ENCODE data around the gene SLC16A7. TPM values are rescaled to one million over a fixed set of nuclear protein-coding genes. Genes with fewer than 3 reads are reported as not detected.

SLC16A7 gene
- polyA plus RNA-seq, 4 donors: under 0.01 to 5.4 (median 1.7) TPM

DNA sequence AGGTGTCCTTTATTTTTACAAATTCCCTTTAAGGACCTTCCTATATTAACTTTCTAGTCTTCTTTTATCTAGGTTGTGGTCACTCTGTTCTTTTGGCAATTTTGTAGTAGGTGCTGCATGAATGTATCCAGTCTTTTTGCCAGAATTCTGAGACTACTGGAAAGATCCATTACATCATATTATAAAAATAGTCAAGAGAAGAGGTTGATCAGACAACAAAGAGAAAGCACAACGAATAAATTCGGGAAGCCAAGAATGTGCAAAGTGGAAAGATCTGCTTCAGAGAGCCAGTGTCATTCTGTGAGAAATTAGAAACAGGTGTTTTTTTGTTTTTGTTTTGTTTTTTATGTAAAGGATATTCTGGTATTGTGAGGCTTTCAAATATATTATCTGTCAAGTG lies 15.8 kb upstream of the SLC16A7 start:
- FAIRE-seq: no peak
- Histone ChIP-seq H3K4me1 (ENCODE audit: control insufficient read depth in 3 of 3, insufficient read depth in 2 of 3, low read depth in 1 of 3, low read length in 2 of 3) (peaks cover 0 to 2% (median 0%) of the 10 kb centered on the region in 3 donors), H3K9me3 (ENCODE audit: control insufficient read depth in 2 of 2, insufficient read depth in 1 of 2, low read depth in 1 of 2, low read length in 1 of 2) (no peaks in the 10 kb centered on the region), H3K27ac (ENCODE audit: low read depth in 1 of 3, low read length in 2 of 3) (no peak overlapping the region), H3K36me3 (ENCODE audit: control insufficient read depth in 3 of 3, insufficient read depth in 2 of 3, low read depth in 1 of 3, low read length in 3 of 3) (no peaks in the 10 kb centered on the region), H3K4me3 (ENCODE audit: low read depth in 1 of 3, low read length in 3 of 3) (no peak overlapping the region), H3K27me3 (ENCODE audit: control insufficient read depth in 3 of 3, insufficient read depth in 3 of 3, low read length in 3 of 3) (no peaks in the 10 kb centered on the region)
- no peak for DNase-seq
- 67 to 84% (median 82%) methylated on average over 2 of the region's 2 CpGs for WGBS, 3 donors

DNA sequence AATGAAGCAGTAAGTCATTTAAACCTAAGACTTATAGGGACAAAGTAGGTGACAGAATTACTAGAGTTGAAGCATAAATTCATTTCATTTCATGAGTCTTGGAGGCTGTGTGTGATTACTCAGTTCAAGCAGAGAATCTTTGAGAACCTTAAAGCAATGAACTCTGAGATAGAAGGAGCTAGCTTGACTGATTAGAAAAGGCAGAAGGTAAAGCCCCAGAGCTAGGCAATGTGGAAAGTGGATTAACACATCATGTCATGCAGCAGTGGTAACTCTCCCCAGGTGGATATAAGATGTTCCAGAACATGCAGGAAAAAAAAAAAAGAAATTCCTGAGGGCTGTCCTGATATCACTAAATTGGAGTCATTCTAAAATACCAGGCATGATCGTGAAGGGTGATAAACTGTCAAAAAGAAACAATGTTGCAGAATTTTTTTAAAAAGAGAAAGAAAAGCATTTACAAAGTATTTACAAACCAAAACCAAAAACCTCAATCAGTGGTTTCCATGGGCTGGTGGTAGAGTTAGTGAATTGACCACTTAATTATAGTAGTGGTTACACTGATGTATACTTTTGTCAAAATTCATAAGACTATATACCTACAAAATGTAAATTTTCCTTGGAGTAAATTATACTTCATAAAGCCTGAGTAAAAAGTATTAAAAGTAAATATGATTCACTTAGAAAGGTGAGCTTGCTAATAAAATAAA lies 12.7 kb upstream of the SLC16A7 start:
- no peaks in the 10 kb centered on the region for H3K27me3 ChIP-seq (ENCODE audit: control insufficient read depth in 3 of 3, insufficient read depth in 3 of 3, low read length in 3 of 3)
- no peak overlapping the region for H3K27ac ChIP-seq (ENCODE audit: low read depth in 1 of 3, low read length in 2 of 3)
- FAIRE-seq (peak; percentile 47), DNase-seq (no peak)
- peaks cover 0 to 2% (median 0%) of the 10 kb centered on the region in 3 donors for H3K4me1 ChIP-seq (ENCODE audit: control insufficient read depth in 3 of 3, insufficient read depth in 2 of 3, low read depth in 1 of 3, low read length in 2 of 3)
- no peaks in the 10 kb centered on the region for H3K9me3 ChIP-seq (ENCODE audit: control insufficient read depth in 2 of 2, insufficient read depth in 1 of 2, low read depth in 1 of 2, low read length in 1 of 2)
- WGBS, 3 donors: 39 to 75% (median 59%) methylated on average over 1 of the region's 1 CpG
- no peaks in the 10 kb centered on the region for H3K36me3 ChIP-seq (ENCODE audit: control insufficient read depth in 3 of 3, insufficient read depth in 2 of 3, low read depth in 1 of 3, low read length in 3 of 3)
- no peak overlapping the region for H3K4me3 ChIP-seq (ENCODE audit: low read depth in 1 of 3, low read length in 3 of 3)

DNA sequence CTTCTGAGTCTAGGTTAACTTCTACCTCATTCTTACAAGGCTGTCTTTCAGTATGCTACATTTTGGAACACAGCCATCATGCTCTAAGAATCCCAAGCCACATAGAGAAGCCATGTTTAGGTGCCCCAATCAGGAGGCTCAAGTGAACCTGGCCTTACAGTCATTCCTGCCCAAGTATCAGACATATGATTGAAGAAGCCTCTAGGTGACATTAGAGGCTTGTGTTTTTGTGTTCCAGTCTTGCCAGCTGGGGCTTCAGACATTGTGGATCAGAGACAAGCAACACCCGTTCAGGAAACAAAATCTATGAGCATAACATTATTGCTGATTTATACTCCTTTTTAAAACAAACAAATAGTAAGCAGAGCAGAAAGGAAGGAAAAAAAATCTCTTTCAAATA lies 8.1 kb upstream of the SLC16A7 start:
- Histone ChIP-seq H3K27ac (ENCODE audit: low read depth in 1 of 3, low read length in 2 of 3) (no peak overlapping the region), H3K36me3 (ENCODE audit: control insufficient read depth in 3 of 3, insufficient read depth in 2 of 3, low read depth in 1 of 3, low read length in 3 of 3) (no peaks in the 10 kb centered on the region), H3K4me1 (ENCODE audit: control insufficient read depth in 3 of 3, insufficient read depth in 2 of 3, low read depth in 1 of 3, low read length in 2 of 3) (no peaks in the 10 kb centered on the region), H3K9me3 (ENCODE audit: control insufficient read depth in 2 of 2, insufficient read depth in 1 of 2, low read depth in 1 of 2, low read length in 1 of 2) (no peaks in the 10 kb centered on the region), H3K27me3 (ENCODE audit: control insufficient read depth in 3 of 3, insufficient read depth in 3 of 3, low read length in 3 of 3) (no peaks in the 10 kb centered on the region), H3K4me3 (ENCODE audit: low read depth in 1 of 3, low read length in 3 of 3) (no peak overlapping the region)
- WGBS, 3 donors: 52 to 72% (median 70%) methylated on average over 1 of the region's 1 CpG
- FAIRE-seq (no peak), DNase-seq (no peak)

DNA sequence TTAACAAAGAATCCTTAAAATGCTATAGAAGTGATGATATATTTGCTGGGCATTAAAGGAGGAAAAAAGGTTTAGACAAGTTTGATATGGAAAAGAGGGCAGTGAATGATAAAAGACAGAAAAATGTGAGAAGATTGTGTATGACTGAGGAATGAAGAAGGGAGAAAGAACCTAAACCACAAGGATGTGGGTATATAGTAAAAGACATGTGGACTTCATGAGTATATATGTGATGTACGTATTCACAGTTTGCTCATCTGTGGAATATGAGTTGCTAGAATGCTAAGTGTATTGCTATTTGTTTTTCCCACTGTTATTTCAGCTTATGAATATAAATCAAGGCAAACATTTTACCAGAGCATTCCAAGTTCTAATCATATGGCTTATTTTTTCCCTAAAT lies 2.1 kb upstream of the SLC16A7 start:
- Histone ChIP-seq H3K36me3 (ENCODE audit: control insufficient read depth in 3 of 3, insufficient read depth in 2 of 3, low read depth in 1 of 3, low read length in 3 of 3) (no peaks in the 10 kb centered on the region), H3K4me3 (ENCODE audit: low read depth in 1 of 3, low read length in 3 of 3) (no peak overlapping the region), H3K4me1 (ENCODE audit: control insufficient read depth in 3 of 3, insufficient read depth in 2 of 3, low read depth in 1 of 3, low read length in 2 of 3) (peaks cover 0 to 7% (median 0%) of the 10 kb centered on the region in 3 donors), H3K9me3 (ENCODE audit: control insufficient read depth in 2 of 2, insufficient read depth in 1 of 2, low read depth in 1 of 2, low read length in 1 of 2) (no peaks in the 10 kb centered on the region), H3K27me3 (ENCODE audit: control insufficient read depth in 3 of 3, insufficient read depth in 3 of 3, low read length in 3 of 3) (peaks cover 0 to 3% (median 0%) of the 10 kb centered on the region in 3 donors), H3K27ac (ENCODE audit: low read depth in 1 of 3, low read length in 2 of 3) (no peak overlapping the region)
- WGBS, 3 donors: 92 to 97% (median 93%) methylated on average over 1 of the region's 1 CpG
- no peak for DNase-seq
- no peak for FAIRE-seq

DNA sequence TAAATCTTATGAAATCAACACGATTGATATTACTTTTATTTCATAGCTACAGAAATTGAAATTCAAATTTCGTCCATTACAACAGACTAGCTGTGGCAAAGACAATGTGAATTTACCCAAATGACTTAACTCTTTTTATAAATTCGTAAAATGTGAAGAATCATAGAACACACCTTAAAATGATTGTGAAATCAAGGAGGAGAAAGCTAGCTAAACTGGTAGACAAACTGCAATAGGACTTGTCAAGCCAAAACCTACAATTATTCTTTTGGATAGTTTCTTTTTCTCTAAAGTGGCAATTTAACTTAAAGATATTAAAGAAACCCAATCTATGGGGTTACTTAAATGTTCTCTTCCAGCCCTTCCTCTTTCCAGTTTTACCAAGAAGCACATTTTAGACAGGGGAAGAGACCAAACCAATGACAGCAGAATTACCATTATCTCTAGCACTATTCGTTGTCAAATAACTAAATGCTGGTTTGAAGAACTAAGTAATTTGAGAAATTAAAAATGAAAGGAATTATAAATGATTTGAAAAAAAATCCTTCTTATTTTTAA lies 807 bp upstream of the SLC16A7 start:
- no peak for DNase-seq
- 44 to 60% (median 51%) methylated on average over 4 of the region's 4 CpGs for WGBS, 3 donors
- Histone ChIP-seq H3K36me3 (ENCODE audit: control insufficient read depth in 3 of 3, insufficient read depth in 2 of 3, low read depth in 1 of 3, low read length in 3 of 3) (no peaks in the 10 kb centered on the region), H3K9me3 (ENCODE audit: control insufficient read depth in 2 of 2, insufficient read depth in 1 of 2, low read depth in 1 of 2, low read length in 1 of 2) (no peaks in the 10 kb centered on the region), H3K4me1 (ENCODE audit: control insufficient read depth in 3 of 3, insufficient read depth in 2 of 3, low read depth in 1 of 3, low read length in 2 of 3) (peaks cover 0 to 7% (median 0%) of the 10 kb centered on the region in 3 donors), H3K27ac (ENCODE audit: low read depth in 1 of 3, low read length in 2 of 3) (peak overlapping the region in 1 of 3 donors; percentile 97), H3K27me3 (ENCODE audit: control insufficient read depth in 3 of 3, insufficient read depth in 3 of 3, low read length in 3 of 3) (peaks cover 0 to 3% (median 0%) of the 10 kb centered on the region in 3 donors), H3K4me3 (ENCODE audit: low read depth in 1 of 3, low read length in 3 of 3) (peak overlapping the region in 1 of 3 donors; percentile 63)
- no peak for FAIRE-seq

DNA sequence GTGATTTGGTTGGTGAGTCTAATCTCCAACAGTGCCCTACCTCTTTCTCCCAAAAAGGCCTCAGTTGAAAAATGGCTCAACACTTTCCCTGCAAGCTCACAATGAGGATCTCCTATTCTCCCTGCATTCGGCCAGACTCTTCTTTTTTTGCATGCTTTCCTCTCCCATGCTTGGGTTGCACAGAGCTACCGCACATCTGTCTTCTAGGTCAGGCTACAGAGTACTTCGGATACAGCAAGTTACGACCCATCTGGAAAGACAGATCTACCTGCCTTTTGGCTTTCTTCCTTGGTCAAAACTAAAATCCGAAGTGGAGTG lies 305 bp upstream of the SLC16A7 start:
- FAIRE-seq: no peak
- Histone ChIP-seq H3K36me3 (ENCODE audit: control insufficient read depth in 3 of 3, insufficient read depth in 2 of 3, low read depth in 1 of 3, low read length in 3 of 3) (no peaks in the 10 kb centered on the region), H3K27me3 (ENCODE audit: control insufficient read depth in 3 of 3, insufficient read depth in 3 of 3, low read length in 3 of 3) (peaks cover 0 to 3% (median 0%) of the 10 kb centered on the region in 3 donors), H3K9me3 (ENCODE audit: control insufficient read depth in 2 of 2, insufficient read depth in 1 of 2, low read depth in 1 of 2, low read length in 1 of 2) (no peaks in the 10 kb centered on the region), H3K4me3 (ENCODE audit: low read depth in 1 of 3, low read length in 3 of 3) (peak overlapping the region; percentile 48 to 65 (median 63)), H3K27ac (ENCODE audit: low read depth in 1 of 3, low read length in 2 of 3) (peak overlapping the region in 2 of 3 donors; percentile 49 to 97), H3K4me1 (ENCODE audit: control insufficient read depth in 3 of 3, insufficient read depth in 2 of 3, low read depth in 1 of 3, low read length in 2 of 3) (peaks cover 0 to 7% (median 0%) of the 10 kb centered on the region in 3 donors)
- 0% methylated on average over 5 of the region's 5 CpGs for WGBS, 3 donors
- no peak for DNase-seq

DNA sequence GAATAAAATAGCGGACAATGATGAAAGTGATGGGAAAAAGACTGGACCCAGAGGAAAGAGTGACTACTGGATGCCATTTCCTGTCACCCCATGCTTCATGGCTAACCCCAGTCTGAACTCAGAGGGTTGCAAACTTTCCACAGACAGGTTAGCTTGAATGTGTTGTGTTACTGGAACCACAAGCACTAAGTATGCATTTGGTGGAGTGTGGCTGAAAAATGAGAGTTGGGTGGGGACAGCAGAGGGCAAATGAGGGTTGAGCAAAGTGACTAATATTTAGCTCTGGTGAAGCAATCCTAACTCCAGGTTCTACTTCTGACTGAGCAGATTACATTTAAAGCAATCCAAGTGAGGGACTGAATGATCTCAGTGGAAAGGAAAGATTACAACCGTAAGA lies 1.6 kb downstream of the SLC16A7 start:
- no peak for FAIRE-seq
- Histone ChIP-seq H3K27ac (ENCODE audit: low read depth in 1 of 3, low read length in 2 of 3) (peak overlapping the region in 2 of 3 donors; percentile 76 to 97), H3K4me3 (ENCODE audit: low read depth in 1 of 3, low read length in 3 of 3) (peak overlapping the region in 1 of 3 donors; percentile 65), H3K36me3 (ENCODE audit: control insufficient read depth in 3 of 3, insufficient read depth in 2 of 3, low read depth in 1 of 3, low read length in 3 of 3) (no peaks in the 10 kb centered on the region), H3K27me3 (ENCODE audit: control insufficient read depth in 3 of 3, insufficient read depth in 3 of 3, low read length in 3 of 3) (peaks cover 0 to 3% (median 0%) of the 10 kb centered on the region in 3 donors), H3K4me1 (ENCODE audit: control insufficient read depth in 3 of 3, insufficient read depth in 2 of 3, low read depth in 1 of 3, low read length in 2 of 3) (peaks cover 0 to 7% (median 0%) of the 10 kb centered on the region in 3 donors), H3K9me3 (ENCODE audit: control insufficient read depth in 2 of 2, insufficient read depth in 1 of 2, low read depth in 1 of 2, low read length in 1 of 2) (no peaks in the 10 kb centered on the region)
- WGBS, 3 donors: 23 to 29% (median 26%) methylated on average over 2 of the region's 2 CpGs
- DNase-seq: peak; percentile 48 to 49

DNA sequence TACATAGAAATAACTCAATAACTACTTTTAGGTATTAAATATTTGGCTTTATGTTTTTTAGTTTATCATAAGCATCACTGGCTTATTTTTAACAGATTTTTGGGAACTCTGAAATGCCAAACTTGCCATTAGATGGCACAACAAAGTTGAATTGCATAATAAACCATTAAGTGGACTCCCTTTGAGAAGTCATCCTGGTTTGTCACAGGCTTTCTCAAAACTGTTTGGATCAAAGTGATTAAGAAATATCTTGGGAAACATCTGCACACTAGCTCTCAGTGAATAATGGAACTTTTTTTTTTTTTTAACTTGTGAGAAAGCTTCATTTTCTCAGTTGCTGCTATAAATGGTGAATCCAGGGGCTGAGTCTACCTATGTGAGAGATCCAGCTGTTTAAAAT lies 4.3 kb downstream of the SLC16A7 start:
- no peak overlapping the region for H3K27ac ChIP-seq (ENCODE audit: low read depth in 1 of 3, low read length in 2 of 3)

DNA sequence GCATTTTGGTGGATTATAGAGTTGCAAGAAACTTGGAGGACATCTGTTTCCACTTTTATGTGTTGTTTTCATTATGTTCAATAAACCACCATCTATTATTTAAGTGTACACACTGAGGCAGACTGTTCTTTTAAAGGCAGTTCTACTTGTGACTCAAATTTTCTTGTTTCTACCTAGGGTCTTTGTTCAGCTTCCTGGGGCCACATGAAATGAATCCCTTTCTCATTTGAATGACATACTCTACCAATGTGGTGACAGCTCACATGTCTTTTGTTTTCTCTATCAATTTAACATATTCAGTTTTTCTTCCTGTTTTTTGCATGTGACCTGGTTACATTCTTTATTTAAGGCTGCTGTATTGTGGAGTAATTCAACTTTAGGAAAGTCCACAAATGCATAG lies 7.9 kb downstream of the SLC16A7 start:
- Histone ChIP-seq H3K27ac (ENCODE audit: low read depth in 1 of 3, low read length in 2 of 3) (no peak overlapping the region), H3K27me3 (ENCODE audit: control insufficient read depth in 3 of 3, insufficient read depth in 3 of 3, low read length in 3 of 3) (no peaks in the 10 kb centered on the region), H3K4me1 (ENCODE audit: control insufficient read depth in 3 of 3, insufficient read depth in 2 of 3, low read depth in 1 of 3, low read length in 2 of 3) (no peaks in the 10 kb centered on the region), H3K9me3 (ENCODE audit: control insufficient read depth in 2 of 2, insufficient read depth in 1 of 2, low read depth in 1 of 2, low read length in 1 of 2) (no peaks in the 10 kb centered on the region), H3K36me3 (ENCODE audit: control insufficient read depth in 3 of 3, insufficient read depth in 2 of 3, low read depth in 1 of 3, low read length in 3 of 3) (no peaks in the 10 kb centered on the region), H3K4me3 (ENCODE audit: low read depth in 1 of 3, low read length in 3 of 3) (no peak overlapping the region)
- DNase-seq (no peak), FAIRE-seq (no peak)

More for the DNA sequence above, 4.3 kb downstream of the SLC16A7 start:
- no peak for DNase-seq
- FAIRE-seq: no peak
- no peaks in the 10 kb centered on the region for H3K9me3 ChIP-seq (ENCODE audit: control insufficient read depth in 2 of 2, insufficient read depth in 1 of 2, low read depth in 1 of 2, low read length in 1 of 2)
- H3K4me3 ChIP-seq (ENCODE audit: low read depth in 1 of 3, low read length in 3 of 3): no peak overlapping the region
- no peaks in the 10 kb centered on the region for H3K36me3 ChIP-seq (ENCODE audit: control insufficient read depth in 3 of 3, insufficient read depth in 2 of 3, low read depth in 1 of 3, low read length in 3 of 3)
- peaks cover 0 to 3% (median 0%) of the 10 kb centered on the region in 3 donors for H3K27me3 ChIP-seq (ENCODE audit: control insufficient read depth in 3 of 3, insufficient read depth in 3 of 3, low read length in 3 of 3)
- peaks cover 0 to 5% (median 0%) of the 10 kb centered on the region in 3 donors for H3K4me1 ChIP-seq (ENCODE audit: control insufficient read depth in 3 of 3, insufficient read depth in 2 of 3, low read depth in 1 of 3, low read length in 2 of 3)
